NCI-H2107 treated with DMSO at 0.1 percent for 48 hours (cell line): ENCODE results near the gene RBKS.
"Not testable (repeated sequence)": the region's sequence is repeated elsewhere in the genome, so short reads cannot be mapped to it uniquely, and the experiment has no call there.

Experiments
- DNase-seq: peaks from one replicate; lab custom pipeline; 2025; ENCODE audit not compliant: unreplicated experiment; lab: John Stamatoyannopoulos, UW

The RBKS gene

GRCh38 chr2:27907547-27907946 lies 17.4 kb upstream of the RBKS start:
- DNase-seq, result no peak

DNA sequence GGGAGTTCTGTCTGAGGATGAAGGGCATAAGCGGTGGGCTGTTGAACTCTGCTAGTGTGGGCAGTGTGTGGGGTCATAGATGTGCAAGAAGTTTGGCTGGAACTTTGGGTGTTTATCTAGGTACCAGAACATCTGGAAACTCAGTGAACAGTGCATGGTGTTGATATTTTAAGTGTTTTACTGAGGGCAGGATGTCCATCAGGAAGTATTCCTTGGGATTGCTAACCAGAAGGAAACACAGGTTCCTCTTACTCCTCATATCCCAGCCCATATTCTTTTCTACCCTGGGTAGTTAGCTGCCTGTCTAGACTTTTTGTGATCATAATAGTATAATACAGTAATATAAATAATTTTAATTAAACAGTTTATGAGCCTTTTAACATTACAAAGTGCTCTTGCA lies 15.9 kb upstream of the RBKS start:
- DNase-seq, result no peak

DNA sequence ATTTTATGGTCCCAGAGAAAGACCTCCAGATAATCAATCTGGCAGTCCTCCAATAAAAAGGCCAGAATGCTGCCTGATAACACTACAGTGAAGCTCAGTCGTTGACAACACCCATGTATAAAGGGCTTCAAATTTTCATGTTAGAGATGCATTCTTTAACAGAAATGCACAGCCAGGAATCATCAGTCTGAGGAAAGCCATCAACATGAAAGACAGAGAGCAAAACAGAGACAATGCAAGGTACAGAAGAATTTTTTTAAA lies 14.1 kb upstream of the RBKS start:
- DNase-seq, result no peak

GRCh38 chr2:27903649-27904404 lies 13.6 kb upstream of the RBKS start:
- DNase-seq, result no peak

DNA sequence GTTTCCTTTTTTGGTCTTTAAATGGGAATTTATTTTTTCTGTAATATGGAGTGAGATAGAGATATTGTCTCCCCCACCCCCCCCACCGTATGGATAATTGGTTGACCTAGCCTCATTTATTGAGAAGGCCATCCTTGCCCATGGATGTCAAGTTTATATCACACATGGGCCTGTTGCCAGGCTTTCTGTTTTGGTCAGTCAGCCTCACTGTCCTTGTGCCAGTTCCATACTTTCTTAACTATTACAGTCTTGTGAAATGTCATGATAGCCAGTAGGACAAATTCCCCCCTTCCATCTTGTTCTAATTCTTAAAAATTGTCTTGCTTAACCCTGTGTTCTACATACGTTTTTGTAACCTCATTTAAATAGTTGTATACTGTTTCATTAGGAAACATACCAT lies 12.8 kb upstream of the RBKS start:
- DNase-seq, result no peak

DNA sequence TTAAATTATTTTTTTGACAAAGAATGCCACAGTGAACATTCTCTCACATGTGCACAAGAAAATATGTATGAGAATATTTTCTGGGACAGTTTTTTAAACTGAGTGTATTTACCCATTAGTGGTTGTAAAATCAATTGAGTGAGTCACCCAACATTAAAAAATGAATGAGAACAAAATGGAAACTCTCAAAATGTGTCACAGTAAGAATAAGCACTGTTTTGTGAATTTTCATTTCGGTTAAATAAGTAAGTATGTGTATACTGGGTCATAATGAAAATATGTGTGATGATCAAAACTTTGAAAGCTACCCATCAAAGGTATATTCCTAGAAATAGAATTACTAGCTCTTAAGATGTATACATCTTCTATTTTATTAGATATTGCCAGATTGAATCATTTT lies 11.9 kb upstream of the RBKS start:
- no peak for DNase-seq

- DNase-seq, result no peak
Observed at GRCh38 chr2:27901234-27901633, 11.0 kb upstream of the RBKS start.

DNA sequence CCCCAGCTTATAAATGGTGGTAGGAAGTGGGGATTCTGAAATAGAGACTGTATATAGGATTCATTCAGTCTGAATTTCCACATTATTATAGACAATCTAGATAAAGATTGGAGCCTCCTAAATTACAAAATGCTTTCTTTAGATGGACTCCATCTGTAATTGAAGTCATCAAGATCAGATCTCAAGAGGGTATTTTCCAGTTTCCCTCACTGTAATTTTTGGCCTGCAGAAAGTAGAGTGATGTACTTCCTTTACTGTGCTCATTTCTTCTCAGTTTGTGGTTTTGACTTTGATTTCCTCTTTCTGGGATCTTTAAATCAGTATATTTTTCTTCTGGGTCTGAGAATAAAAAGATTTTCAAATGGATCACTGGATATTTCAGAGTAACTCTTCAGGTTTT lies 7.5 kb upstream of the RBKS start:
- DNase-seq, result no peak

GRCh38 chr2:27893006-27893405 lies 2.8 kb upstream of the RBKS start:
- no peak for DNase-seq

DNA sequence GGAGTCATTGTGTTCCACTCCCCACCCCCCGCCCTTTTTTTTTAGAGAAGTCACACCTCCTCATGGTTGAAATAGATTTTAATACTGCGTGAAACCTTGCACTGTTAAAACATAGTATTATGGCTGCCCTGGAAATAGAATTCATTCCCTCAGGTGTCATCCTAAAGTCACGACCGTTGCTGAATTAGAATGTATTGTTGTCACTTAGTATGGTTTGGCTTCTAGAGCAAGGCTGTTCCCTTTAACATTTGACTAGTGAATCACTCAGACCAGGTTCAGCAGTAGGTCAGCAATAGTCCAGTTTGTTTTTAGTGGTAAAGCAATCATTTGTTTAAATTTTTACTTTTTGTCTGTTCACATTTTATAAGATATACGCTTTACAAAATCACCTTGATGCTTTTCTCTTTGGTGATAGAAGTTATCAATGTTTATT lies 1.5 kb upstream of the RBKS start:
- DNase-seq, result no peak

GRCh38 chr2:27890924-27891672 lies 911 bp upstream of the RBKS start:
- DNase-seq, result peak; percentile 26

- DNase-seq, result no peak
Observed at GRCh38 chr2:27889774-27890145, 427 bp downstream of the RBKS start.

- DNase-seq, result no peak
Observed at GRCh38 chr2:27888790-27889189, 1.4 kb downstream of the RBKS start.

GRCh38 chr2:27887830-27888229 lies 2.4 kb downstream of the RBKS start:
- no peak for DNase-seq

GRCh38 chr2:27887111-27887510 lies 3.1 kb downstream of the RBKS start:
- no peak for DNase-seq

DNA sequence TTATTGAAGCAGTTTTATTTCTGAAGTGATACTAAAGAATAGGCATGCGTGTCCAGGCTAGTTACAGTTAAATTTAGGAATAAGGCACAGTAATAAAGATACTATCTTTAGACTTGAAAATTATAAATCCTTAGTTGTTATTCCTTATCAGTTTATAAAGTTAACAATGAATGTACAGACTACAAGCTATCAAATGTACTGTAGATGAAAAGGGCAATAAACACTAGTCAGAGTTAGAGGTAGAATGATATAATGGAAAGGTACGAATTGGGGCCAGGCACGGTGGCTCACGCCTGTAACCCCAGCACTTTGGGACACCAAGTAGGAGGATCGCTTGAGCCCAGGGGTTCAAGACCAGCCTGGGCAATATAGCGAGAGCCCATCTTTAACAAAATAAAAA lies 3.9 kb downstream of the RBKS start:
- no peak for DNase-seq

DNA sequence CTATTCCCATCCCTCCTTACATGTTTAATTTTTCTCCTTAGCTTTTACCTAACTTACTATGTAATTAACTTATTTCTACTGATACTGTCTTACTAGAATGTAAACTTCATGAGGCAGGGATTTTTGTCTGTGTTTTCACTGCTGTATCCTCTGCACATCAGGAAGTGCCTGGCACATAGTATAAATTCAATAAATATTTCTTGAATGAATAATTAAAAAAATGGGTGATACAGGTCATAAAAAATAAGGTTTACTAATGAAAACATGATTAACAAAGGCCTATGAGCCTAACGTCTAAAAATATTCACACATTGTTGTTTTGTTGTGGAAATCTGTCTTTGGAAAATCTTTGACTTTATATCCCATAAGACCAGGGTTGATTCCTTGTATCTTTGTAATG lies 4.5 kb downstream of the RBKS start:
- DNase-seq, result no peak

GRCh38 chr2:27885234-27885633 lies 5.0 kb downstream of the RBKS start:
- no peak for DNase-seq

GRCh38 chr2:27884601-27885000 lies 5.6 kb downstream of the RBKS start:
- DNase-seq, result no peak

DNA sequence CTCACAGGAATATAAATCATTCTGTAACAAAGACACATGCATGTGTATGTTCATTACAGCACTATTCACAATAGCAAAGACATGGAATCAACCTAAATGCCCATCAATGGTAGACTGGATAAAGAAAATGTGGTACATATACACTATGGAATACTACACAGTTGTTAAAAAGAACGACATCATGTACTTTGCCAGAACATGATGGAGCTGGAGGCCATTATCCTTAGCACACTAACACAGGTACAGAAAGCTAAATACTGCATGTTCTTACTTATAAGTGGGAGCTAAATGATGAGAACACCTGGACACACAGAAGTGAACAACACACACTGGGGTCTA lies 7.6 kb downstream of the RBKS start:
- not testable (repeated sequence) for DNase-seq

GRCh38 chr2:27881815-27882583 lies 8.2 kb downstream of the RBKS start:
- DNase-seq, result not testable (repeated sequence)

DNA sequence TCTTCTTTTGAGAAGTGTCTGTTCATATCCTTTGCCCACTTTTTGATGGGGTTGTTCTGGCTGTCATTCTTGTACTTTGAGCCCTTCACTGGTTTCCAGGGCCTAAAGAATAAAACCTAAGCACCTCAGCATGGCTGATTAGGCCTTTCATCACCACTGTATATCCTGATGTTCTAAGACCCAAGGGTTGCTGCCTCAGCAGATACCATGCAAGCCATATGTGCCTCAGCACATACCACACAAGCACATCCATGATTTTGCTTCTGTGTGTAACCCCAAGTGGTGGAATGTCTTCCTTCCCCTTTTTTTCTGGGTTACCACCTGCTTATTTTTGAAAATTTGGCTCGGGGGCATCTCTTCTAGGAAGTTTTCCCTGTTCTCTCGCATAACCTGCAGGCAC lies 11.4 kb downstream of the RBKS start:
- DNase-seq, result no peak
